ENCODE data around the gene TXLNA. TPM values are rescaled to one million over a fixed set of nuclear protein-coding genes. Genes with fewer than 3 reads are reported as not detected.

TXLNA gene
- total RNA-seq, 1 donor from 2014 or later, result 39.5 TPM

Other genes with a start within 250 kb of the TXLNA start
- gene PTP4A2, start 241.3 kb upstream of the TXLNA start, total RNA-seq, result 254 TPM
- 96.8 TPM for gene KHDRBS1, start 165.8 kb upstream of the TXLNA start, total RNA-seq
- 3.4 TPM for gene TMEM39B, start 106.7 kb upstream of the TXLNA start, total RNA-seq
- 36.3 TPM for gene KPNA6, start 71.6 kb upstream of the TXLNA start, total RNA-seq
- 30.3 TPM for gene CCDC28B, start 20.9 kb downstream of the TXLNA start, total RNA-seq
- gene IQCC, start 26.0 kb downstream of the TXLNA start, total RNA-seq, result 2.7 TPM
- gene DCDC2B, start 29.4 kb downstream of the TXLNA start, total RNA-seq, result not detected
- gene TMEM234, start 42.7 kb downstream of the TXLNA start, total RNA-seq, result 10.6 TPM
- 145 TPM for gene EIF3I, start 42.7 kb downstream of the TXLNA start, total RNA-seq
- 0.31 TPM for gene FAM167B, start 67.5 kb downstream of the TXLNA start, total RNA-seq
- 1.3 TPM for gene LCK, start 71.6 kb downstream of the TXLNA start, total RNA-seq
- gene HDAC1, start 112.4 kb downstream of the TXLNA start, total RNA-seq, result 58.3 TPM
- gene MARCKSL1, start 156.6 kb downstream of the TXLNA start, total RNA-seq, result 40.8 TPM
- 0.82 TPM for gene FAM229A, start 182.8 kb downstream of the TXLNA start, total RNA-seq
- not detected for gene TSSK3, start 182.9 kb downstream of the TXLNA start, total RNA-seq
- 67.4 TPM for gene BSDC1, start 214.8 kb downstream of the TXLNA start, total RNA-seq